Suprapubic skin (tissue), 4 donors: ENCODE measurements around the gene OCLN.

Experiments
- POLR2A ChIP-seq, 2 donors: fragments of 450-650 bp; IDR thresholded peaks; one replicate each; pipeline ENCODE4 v1.6.1; 2017; ENCODE audit warnings: antibody characterized with exemption in 2 of 2, mild to moderate bottlenecking in 2 of 2, moderate library complexity in 2 of 2
- POLR2AphosphoS5 ChIP-seq, 3 donors: sonication (generic); formaldehyde crosslinking; IDR thresholded peaks; one replicate each; pipeline ENCODE4 v1.6.1; 2017; ENCODE audit warnings: antibody characterized with exemption in 3 of 3
- TF ChIP-seq, protein P1 (sequence below), 2 donors: fragments of 200-600 bp in 1 of 2; fragments of 450-650 bp in 1 of 2; sonication (generic) in 1 of 2; IDR thresholded peaks; one replicate each; pipeline ENCODE4 v1.5.1; 2016 to 2019; ENCODE audit warnings: antibody characterized with exemption in 2 of 2, mild to moderate bottlenecking in 1 of 2, moderate library complexity in 1 of 2

GRCh38 chr5:69527128-69527770 lies 34.7 kb downstream of the OCLN start:
- TF ChIP-seq, protein P1, sequence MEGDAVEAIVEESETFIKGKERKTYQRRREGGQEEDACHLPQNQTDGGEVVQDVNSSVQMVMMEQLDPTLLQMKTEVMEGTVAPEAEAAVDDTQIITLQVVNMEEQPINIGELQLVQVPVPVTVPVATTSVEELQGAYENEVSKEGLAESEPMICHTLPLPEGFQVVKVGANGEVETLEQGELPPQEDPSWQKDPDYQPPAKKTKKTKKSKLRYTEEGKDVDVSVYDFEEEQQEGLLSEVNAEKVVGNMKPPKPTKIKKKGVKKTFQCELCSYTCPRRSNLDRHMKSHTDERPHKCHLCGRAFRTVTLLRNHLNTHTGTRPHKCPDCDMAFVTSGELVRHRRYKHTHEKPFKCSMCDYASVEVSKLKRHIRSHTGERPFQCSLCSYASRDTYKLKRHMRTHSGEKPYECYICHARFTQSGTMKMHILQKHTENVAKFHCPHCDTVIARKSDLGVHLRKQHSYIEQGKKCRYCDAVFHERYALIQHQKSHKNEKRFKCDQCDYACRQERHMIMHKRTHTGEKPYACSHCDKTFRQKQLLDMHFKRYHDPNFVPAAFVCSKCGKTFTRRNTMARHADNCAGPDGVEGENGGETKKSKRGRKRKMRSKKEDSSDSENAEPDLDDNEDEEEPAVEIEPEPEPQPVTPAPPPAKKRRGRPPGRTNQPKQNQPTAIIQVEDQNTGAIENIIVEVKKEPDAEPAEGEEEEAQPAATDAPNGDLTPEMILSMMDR (IDR thresholded peaks at IDR 0.05): no peak
- TF ChIP-seq POLR2A (IDR thresholded peaks at IDR 0.05) (no peak), POLR2AphosphoS5 (IDR thresholded peaks at IDR 0.05) (no peak)
